H54 (cell line): Measurements from ENCODE around the gene ZIC4.

Experiments
- DNase-seq: peaks from one replicate; pipeline ENCODE4 v3.0.0; 2011; ENCODE audit warnings: low spot score, mixed read lengths; ENCODE audit not compliant: insufficient read length
- FAIRE-seq: peaks from 3 replicates; lab custom pipeline; 2011; peaks lifted over from hg19 to GRCh38; lab: Jason Lieb, UNC
- POLR2A ChIP-seq: IDR thresholded peaks from 2 replicates; pipeline ENCODE4 v1.6.1; 2011; ENCODE audit warnings: low read depth, mild to moderate bottlenecking, low read length

ZIC4 gene

DNA sequence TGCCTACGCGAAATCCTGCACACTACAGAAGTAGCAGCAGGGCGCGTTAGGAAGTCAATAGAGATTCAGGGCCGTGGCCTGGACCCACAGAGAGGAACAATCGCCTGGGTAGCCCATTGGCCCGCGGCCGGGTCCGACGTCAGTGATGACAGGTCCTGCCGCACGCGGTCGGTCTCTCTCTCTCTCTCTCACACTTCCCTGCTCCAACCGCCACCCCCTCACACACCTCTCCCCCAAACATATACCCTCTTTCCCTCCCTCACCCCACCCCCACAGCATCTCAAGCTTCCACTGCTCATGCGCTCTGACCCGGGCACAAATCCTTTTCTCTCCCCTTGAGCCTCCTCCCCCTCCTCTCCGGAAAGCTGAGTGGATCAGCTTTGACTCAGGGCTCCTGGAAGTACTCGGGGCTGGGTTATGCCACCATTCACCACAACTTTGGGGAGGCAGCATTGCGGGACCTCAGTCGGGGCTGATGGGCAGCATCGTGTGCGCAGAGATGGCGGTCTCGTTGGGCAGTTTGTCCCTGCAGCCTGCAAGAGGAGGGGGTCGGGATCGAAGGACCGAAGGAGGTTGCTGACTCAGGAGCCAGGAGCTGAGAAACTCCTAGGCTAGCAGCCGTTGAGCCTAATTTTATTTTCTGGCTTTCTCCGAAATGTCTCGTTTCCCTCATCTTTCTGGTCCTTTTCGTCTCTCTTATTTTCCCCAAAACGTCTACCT, 9.0 kb downstream of the ZIC4 start:
- DNase-seq (no peak), FAIRE-seq (no peak)
- TF ChIP-seq POLR2A = no peak

DNA sequence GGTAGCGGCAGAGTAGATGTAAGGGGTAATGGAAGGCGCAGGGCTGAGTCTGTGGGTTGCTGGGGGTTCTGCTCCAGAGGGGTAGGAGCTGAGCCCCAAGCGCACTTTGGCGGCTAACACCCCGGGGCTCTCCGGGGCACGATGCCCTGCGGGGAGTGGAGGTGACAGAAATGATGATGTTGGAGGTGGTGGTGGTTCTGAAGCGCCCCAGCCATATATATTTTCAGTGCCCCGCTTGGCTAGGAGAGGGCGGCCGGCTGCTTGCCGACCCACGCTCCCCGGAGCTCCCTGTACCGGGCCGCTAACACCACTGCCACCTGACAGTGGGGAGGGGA, 9.7 kb downstream of the ZIC4 start:
- DNase-seq = no peak
- FAIRE-seq = no peak
- no peak for TF ChIP-seq POLR2A

- DNase-seq = no peak
- FAIRE-seq = no peak
- no peak for TF ChIP-seq POLR2A
Observed at GRCh38 chr3:147395899-147396711, 10.2 kb downstream of the ZIC4 start.

GRCh38 chr3:147394884-147395225, 11.5 kb downstream of the ZIC4 start:
- TF ChIP-seq POLR2A = no peak
- no peak for DNase-seq
- FAIRE-seq = no peak

GRCh38 chr3:147393943-147394883, 12.1 kb downstream of the ZIC4 start:
- FAIRE-seq (no peak), DNase-seq (no peak)
- no peak for TF ChIP-seq POLR2A

- no peak for DNase-seq
- TF ChIP-seq POLR2A = no peak
- no peak for FAIRE-seq
Observed at GRCh38 chr3:147393261-147393942, 12.9 kb downstream of the ZIC4 start.

DNA sequence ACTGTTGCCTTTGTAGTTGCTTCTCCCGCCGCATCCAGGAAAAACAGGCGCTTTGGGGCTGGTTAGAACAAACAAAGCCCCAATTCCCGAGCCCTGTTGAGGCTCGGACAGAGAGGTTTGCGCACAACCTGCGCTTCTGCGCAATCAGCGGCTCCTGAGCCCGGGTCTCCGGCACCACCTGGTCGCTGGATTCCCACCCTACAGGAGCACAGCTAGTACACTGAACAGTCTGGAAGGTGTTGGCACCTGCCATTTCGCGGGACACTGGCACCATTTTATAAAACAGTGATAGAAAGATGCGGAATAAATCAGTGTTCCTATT, 13.8 kb downstream of the ZIC4 start:
- DNase-seq = no peak
- no peak for FAIRE-seq

GRCh38 chr3:147391781-147392624, 14.3 kb downstream of the ZIC4 start:
- no peak for DNase-seq
- FAIRE-seq = no peak
- no peak for TF ChIP-seq POLR2A

More for the DNA sequence above, 13.8 kb downstream of the ZIC4 start:
- TF ChIP-seq POLR2A = no peak

- no peak for DNase-seq
Observed at GRCh38 chr3:147390589-147391569, 15.5 kb downstream of the ZIC4 start.

GRCh38 chr3:147389717-147390116, 16.6 kb downstream of the ZIC4 start:
- no peak for TF ChIP-seq POLR2A
- FAIRE-seq (no peak), DNase-seq (no peak)

More at GRCh38 chr3:147390589-147391569, 15.5 kb downstream of the ZIC4 start:
- no peak for TF ChIP-seq POLR2A
- FAIRE-seq = no peak

DNA sequence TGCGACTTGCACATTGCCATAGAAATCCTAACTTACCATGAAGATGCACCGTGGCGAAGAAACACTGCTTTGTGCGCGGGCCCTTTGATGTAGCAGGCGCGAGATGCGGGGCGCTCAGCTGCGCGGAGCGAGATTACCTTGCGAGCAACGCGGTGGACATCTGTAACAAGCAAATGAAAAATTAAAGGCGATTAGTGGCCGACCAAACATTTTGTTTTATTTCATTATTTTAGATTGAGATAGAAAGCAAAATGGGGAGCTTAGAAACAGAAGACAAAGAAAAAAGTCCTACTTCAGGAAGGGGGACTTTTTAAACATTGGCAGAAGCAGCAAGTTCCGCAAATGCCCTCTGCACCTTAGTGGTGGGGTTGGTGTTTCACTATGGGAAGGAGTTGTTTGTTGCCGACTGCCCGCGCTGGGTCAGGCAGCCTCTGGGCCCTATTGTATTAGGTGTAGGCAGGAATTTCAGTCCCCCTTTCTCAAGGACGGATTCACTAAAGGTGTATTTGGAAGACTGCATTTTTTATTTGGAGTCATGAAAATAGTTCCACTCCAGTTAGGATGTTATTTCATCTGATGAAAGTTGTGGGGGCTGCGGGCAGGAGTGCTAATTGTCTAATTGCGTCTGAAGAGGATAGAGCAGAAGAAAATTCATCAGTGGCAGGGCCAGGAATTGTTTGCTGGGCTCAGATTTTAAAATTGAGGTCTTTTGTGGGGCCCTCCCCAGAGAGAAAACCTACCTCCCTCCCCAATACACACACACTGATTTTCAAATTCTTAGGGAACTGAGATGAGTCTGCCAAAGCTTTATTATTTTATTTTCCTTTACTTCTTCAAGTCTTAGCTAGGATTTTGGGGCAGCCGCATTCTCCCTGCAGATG, 17.4 kb downstream of the ZIC4 start:
- DNase-seq (no peak), FAIRE-seq (no peak)
- no peak for TF ChIP-seq POLR2A
